ENCODE results near the gene UFSP1. TPM values are rescaled to one million over a fixed set of nuclear protein-coding genes. Genes with fewer than 3 reads are reported as not detected.

UFSP1 gene
- total RNA-seq, 6 experiments from 2014 or later, result 3.2 to 3.6 (median 3.5) TPM

GRCh38 chr7:100901921-100902332 lies 12.4 kb upstream of the UFSP1 start:
- TF ChIP-seq, protein P1, sequence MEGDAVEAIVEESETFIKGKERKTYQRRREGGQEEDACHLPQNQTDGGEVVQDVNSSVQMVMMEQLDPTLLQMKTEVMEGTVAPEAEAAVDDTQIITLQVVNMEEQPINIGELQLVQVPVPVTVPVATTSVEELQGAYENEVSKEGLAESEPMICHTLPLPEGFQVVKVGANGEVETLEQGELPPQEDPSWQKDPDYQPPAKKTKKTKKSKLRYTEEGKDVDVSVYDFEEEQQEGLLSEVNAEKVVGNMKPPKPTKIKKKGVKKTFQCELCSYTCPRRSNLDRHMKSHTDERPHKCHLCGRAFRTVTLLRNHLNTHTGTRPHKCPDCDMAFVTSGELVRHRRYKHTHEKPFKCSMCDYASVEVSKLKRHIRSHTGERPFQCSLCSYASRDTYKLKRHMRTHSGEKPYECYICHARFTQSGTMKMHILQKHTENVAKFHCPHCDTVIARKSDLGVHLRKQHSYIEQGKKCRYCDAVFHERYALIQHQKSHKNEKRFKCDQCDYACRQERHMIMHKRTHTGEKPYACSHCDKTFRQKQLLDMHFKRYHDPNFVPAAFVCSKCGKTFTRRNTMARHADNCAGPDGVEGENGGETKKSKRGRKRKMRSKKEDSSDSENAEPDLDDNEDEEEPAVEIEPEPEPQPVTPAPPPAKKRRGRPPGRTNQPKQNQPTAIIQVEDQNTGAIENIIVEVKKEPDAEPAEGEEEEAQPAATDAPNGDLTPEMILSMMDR (IDR thresholded peaks at IDR 0.05), result no peak
- no peak overlapping the region for H3K27ac Mint-ChIP-seq
- H3K9me3 Mint-ChIP-seq, result 0 out of 2 replicates have a peak, but pooled peaks cover 3% of the 10 kb centered on the region
- no peaks in the 10 kb centered on the region for H3K36me3 Mint-ChIP-seq (ENCODE audit: low read depth)
- H3K4me3 Mint-ChIP-seq, result no peak overlapping the region
- peaks cover 20% of the 10 kb centered on the region for H3K27me3 Mint-ChIP-seq (ENCODE audit: insufficient read depth)
- no peaks in the 10 kb centered on the region for H3K4me1 Mint-ChIP-seq (ENCODE audit: low read depth)
- DNase-seq, result no peak

DNA sequence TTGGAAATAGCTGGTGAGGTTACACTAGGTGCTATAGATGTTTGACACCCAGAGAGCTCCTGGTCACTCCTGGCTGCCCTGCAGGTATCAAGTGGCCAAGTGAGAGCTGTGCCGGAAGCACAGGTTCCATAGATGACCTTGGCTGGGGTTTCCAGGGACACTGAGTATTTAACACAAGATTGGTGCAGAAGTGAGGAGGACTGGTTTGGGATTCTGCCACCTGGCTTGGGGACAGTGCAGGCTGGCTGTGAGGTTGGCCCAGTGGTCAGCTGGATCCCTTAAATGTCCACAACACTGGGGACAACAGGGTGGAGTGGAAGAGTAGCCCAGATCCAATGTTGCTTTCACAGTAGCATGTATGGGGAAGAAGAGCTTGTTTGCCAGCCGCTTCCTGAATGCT lies 11.5 kb upstream of the UFSP1 start:
- Mint-ChIP-seq H3K4me3 (no peak overlapping the region), H3K36me3 (ENCODE audit: low read depth) (no peaks in the 10 kb centered on the region), H3K4me1 (ENCODE audit: low read depth) (peaks cover 4% of the 10 kb centered on the region), H3K27ac (no peak overlapping the region), H3K9me3 (no peaks in the 10 kb centered on the region), H3K27me3 (ENCODE audit: insufficient read depth) (peaks cover 24% of the 10 kb centered on the region)
- DNase-seq, result no peak
- TF ChIP-seq, protein P1 (IDR thresholded peaks at IDR 0.05), result no peak

- peaks cover 6% of the 10 kb centered on the region for H3K4me1 Mint-ChIP-seq (ENCODE audit: low read depth)
Measured at GRCh38 chr7:100899432-100899831, 9.9 kb upstream of the UFSP1 start.

GRCh38 chr7:100897772-100898454 lies 8.4 kb upstream of the UFSP1 start:
- H3K27ac Mint-ChIP-seq, result no peak overlapping the region
- no peaks in the 10 kb centered on the region for H3K9me3 Mint-ChIP-seq
- H3K36me3 Mint-ChIP-seq (ENCODE audit: low read depth), result no peaks in the 10 kb centered on the region
- peaks cover 28% of the 10 kb centered on the region for H3K27me3 Mint-ChIP-seq (ENCODE audit: insufficient read depth)
- H3K4me3 Mint-ChIP-seq, result no peak overlapping the region
- H3K4me1 Mint-ChIP-seq (ENCODE audit: low read depth), result peaks cover 6% of the 10 kb centered on the region
- TF ChIP-seq, protein P1 (IDR thresholded peaks at IDR 0.05), result no peak
- DNase-seq, result no peak

More at GRCh38 chr7:100899432-100899831, 9.9 kb upstream of the UFSP1 start:
- no peak overlapping the region for H3K27ac Mint-ChIP-seq
- H3K36me3 Mint-ChIP-seq (ENCODE audit: low read depth), result no peaks in the 10 kb centered on the region
- TF ChIP-seq, protein P1 (IDR thresholded peaks at IDR 0.05), result no peak
- DNase-seq, result no peak
- no peak overlapping the region for H3K4me3 Mint-ChIP-seq
- no peaks in the 10 kb centered on the region for H3K9me3 Mint-ChIP-seq
- peaks cover 26% of the 10 kb centered on the region for H3K27me3 Mint-ChIP-seq (ENCODE audit: insufficient read depth)

DNA sequence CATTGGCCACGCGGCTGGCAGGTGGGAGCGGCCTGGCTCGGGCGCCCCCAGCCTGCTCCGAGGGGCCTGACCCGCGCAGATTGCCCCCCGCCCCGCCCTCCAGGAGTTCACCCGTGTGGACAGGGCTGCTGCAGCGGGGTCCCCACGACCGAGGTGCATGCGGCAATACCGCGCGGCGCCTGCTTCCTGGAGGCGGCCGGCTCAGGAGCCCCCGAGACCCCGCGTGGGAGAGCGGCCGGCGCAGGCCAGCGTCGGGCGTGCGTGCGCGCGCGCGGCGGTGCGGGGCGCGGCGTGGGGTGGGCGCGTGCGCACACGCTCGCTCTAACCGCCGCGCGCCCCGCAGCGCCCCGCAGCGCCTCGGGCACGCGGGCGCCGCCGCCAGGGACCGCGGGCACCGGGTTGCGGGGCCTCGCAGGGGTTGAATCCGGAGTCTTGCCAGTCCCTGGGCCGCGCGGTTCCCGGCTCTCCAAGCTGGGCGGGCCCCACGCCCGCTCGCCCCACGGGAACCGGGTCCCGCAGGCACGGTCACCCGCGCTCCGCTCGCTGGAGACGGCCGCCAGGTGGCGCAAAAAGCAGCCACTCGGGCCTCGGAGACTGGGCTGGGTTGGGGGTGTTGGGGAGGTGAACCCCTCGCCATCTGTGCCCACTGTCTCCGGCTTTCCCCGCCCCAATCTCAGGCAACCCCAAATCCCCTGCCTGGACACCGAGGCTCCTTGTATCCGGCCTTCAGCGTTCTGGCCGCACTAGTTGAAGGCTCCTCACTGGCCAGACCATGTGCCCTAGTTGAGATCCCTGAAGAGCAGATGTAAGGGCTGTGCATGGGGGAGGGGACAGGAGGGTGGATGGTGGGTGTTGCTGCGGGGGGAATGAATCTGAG lies 7.5 kb upstream of the UFSP1 start:
- Mint-ChIP-seq H3K4me1 (ENCODE audit: low read depth) (peaks cover 6% of the 10 kb centered on the region), H3K4me3 (peak overlapping the region; percentile 21; the same call in 1 of the 2 replicates), H3K9me3 (no peaks in the 10 kb centered on the region), H3K27me3 (ENCODE audit: insufficient read depth) (peaks cover 24% of the 10 kb centered on the region), H3K27ac (no peak overlapping the region), H3K36me3 (ENCODE audit: low read depth) (no peaks in the 10 kb centered on the region)
- no peak for DNase-seq
- TF ChIP-seq, protein P1 (IDR thresholded peaks at IDR 0.05), result peak; percentile 92
